Astrocyte (in vitro differentiated cells and primary cell): Measurements from ENCODE around the gene HSD17B8. TPM values are rescaled to one million over a fixed set of nuclear protein-coding genes. Genes with fewer than 3 reads are reported as not detected.

Source experiments
- DNase-seq: peaks from one replicate; pipeline ENCODE4 v3.0.0-alpha.2; 2010; ENCODE audit warnings: low read depth
- FAIRE-seq: peaks from 2 replicates; lab custom pipeline; 2011; peaks lifted over from hg19 to GRCh38; lab: Jason Lieb, UNC
- H2AFZ ChIP-seq: 2 replicates; pipeline ENCODE4 v1.6.0; 2012; ENCODE audit warnings: low read depth, low read length, inconsistent platforms
- H3K27ac ChIP-seq: 2 replicates; pipeline ENCODE4 v1.5.1; 2011; ENCODE audit warnings: low read depth, low read length, inconsistent platforms
- H3K27me3 ChIP-seq: 2 replicates; pipeline ENCODE4 v1.6.0; 2011; ENCODE audit warnings: low read length, inconsistent platforms; ENCODE audit not compliant: insufficient read depth
- H3K36me3 ChIP-seq: 2 replicates; pipeline ENCODE4 v1.5.1; 2011; ENCODE audit warnings: low read length, inconsistent platforms; ENCODE audit not compliant: insufficient read depth
- H3K4me1 ChIP-seq: 2 replicates; pipeline ENCODE4 v1.5.1; 2011; ENCODE audit warnings: low read length, inconsistent platforms; ENCODE audit not compliant: insufficient read depth
- H3K4me2 ChIP-seq: 2 replicates; pipeline ENCODE4 v1.6.0; 2012; ENCODE audit warnings: low read length, inconsistent platforms
- H3K4me3 ChIP-seq: 2 replicates; pipeline ENCODE4 v1.5.1; 2011; ENCODE audit warnings: low read depth, mild to moderate bottlenecking, low read length, inconsistent platforms; ENCODE audit not compliant: insufficient read depth
- H3K79me2 ChIP-seq: 2 replicates; pipeline ENCODE4 v1.6.0; 2012; ENCODE audit warnings: mild to moderate bottlenecking, low read length, inconsistent platforms; ENCODE audit not compliant: insufficient read depth
- H3K9ac ChIP-seq: 2 replicates; pipeline ENCODE4 v1.6.0; 2012; ENCODE audit warnings: mild to moderate bottlenecking, low read length, inconsistent platforms
- H3K9me3 ChIP-seq: 2 replicates; pipeline ENCODE4 v1.5.1; 2012; ENCODE audit warnings: low read depth, mild to moderate bottlenecking, low read length, inconsistent platforms; ENCODE audit not compliant: insufficient read depth
- H4K20me1 ChIP-seq: 2 replicates; pipeline ENCODE4 v1.6.0; 2012; ENCODE audit warnings: low read length, inconsistent platforms; ENCODE audit not compliant: insufficient read depth
- H3K27ac Mint-ChIP-seq: one replicate; pipeline ENCODE4 v1.8.0; 2021; ENCODE audit warnings: mild to moderate bottlenecking, mixed read lengths; ENCODE audit not compliant: unreplicated experiment
- H3K27me3 Mint-ChIP-seq: one replicate; pipeline ENCODE4 v1.8.0; 2021; ENCODE audit warnings: low read depth, mixed read lengths; ENCODE audit not compliant: unreplicated experiment
- H3K36me3 Mint-ChIP-seq: one replicate; pipeline ENCODE4 v1.8.0; 2021; ENCODE audit warnings: low read depth, mixed read lengths; ENCODE audit not compliant: unreplicated experiment
- H3K4me1 Mint-ChIP-seq: one replicate; pipeline ENCODE4 v1.8.0; 2021; ENCODE audit warnings: low read depth, mixed read lengths; ENCODE audit not compliant: unreplicated experiment
- H3K4me3 Mint-ChIP-seq: one replicate; pipeline ENCODE4 v1.8.0; 2021; ENCODE audit warnings: mild to moderate bottlenecking, moderate library complexity, mixed read lengths; ENCODE audit not compliant: unreplicated experiment
- H3K9me3 Mint-ChIP-seq: one replicate; pipeline ENCODE4 v1.8.0; 2021; ENCODE audit warnings: mild to moderate bottlenecking, mixed read lengths; ENCODE audit not compliant: unreplicated experiment
- CTCF ChIP-seq: IDR thresholded peaks from 2 replicates; pipeline ENCODE4 v1.5.1; 2011; ENCODE audit warnings: low read depth, mild to moderate bottlenecking, inconsistent platforms, low read length, moderate library complexity; ENCODE audit not compliant: insufficient read depth
- EZH2 ChIP-seq: IDR thresholded peaks from 2 replicates; pipeline ENCODE4 v1.6.1; 2012; ENCODE audit warnings: mild to moderate bottlenecking, low read length, inconsistent platforms; ENCODE audit not compliant: insufficient read depth
- total RNA-seq: library from RNA; stranded (reverse); gene quantifications from 2 replicates; pipeline ENCODE4 v1.2.1, GENCODE V29; 2021

Gene HSD17B8
- total RNA-seq, 1 donor from 2014 or later = 2.1 TPM

GRCh38 chr6:33172688-33173534, 31.5 kb upstream of the HSD17B8 start:
- Histone ChIP-seq H3K27me3 (no peaks in the 10 kb centered on the region), H2AFZ (no peak overlapping the region), H3K27ac (no peak overlapping the region), H3K9ac (no peak overlapping the region), H3K36me3 (no peaks in the 10 kb centered on the region), H3K9me3 (no peaks in the 10 kb centered on the region), H3K79me2 (no peaks in the 10 kb centered on the region), H4K20me1 (no peaks in the 10 kb centered on the region), H3K4me2 (no peak overlapping the region), H3K4me1 (no peaks in the 10 kb centered on the region), H3K4me3 (no peak overlapping the region)
- FAIRE-seq (no peak), DNase-seq (peak; percentile 14)
- Mint-ChIP-seq H3K4me3 (no peak overlapping the region), H3K9me3 (no peaks in the 10 kb centered on the region), H3K27ac (no peak overlapping the region), H3K4me1 (no peaks in the 10 kb centered on the region), H3K36me3 (peaks cover 4% of the 10 kb centered on the region), H3K27me3 (peaks cover 46% of the 10 kb centered on the region)
- TF ChIP-seq EZH2 = no peak
- TF ChIP-seq CTCF = peak; percentile 48

- Histone ChIP-seq H2AFZ (no peak overlapping the region), H3K4me1 (no peaks in the 10 kb centered on the region), H3K9me3 (no peaks in the 10 kb centered on the region), H3K79me2 (no peaks in the 10 kb centered on the region), H3K9ac (no peak overlapping the region), H3K27ac (no peak overlapping the region), H3K4me2 (no peak overlapping the region), H4K20me1 (no peaks in the 10 kb centered on the region), H3K4me3 (no peak overlapping the region), H3K36me3 (no peaks in the 10 kb centered on the region), H3K27me3 (no peaks in the 10 kb centered on the region)
- Mint-ChIP-seq H3K4me1 (no peaks in the 10 kb centered on the region), H3K36me3 (peaks cover 7% of the 10 kb centered on the region), H3K27ac (no peak overlapping the region), H3K9me3 (no peaks in the 10 kb centered on the region), H3K27me3 (peaks cover 47% of the 10 kb centered on the region), H3K4me3 (no peak overlapping the region)
- no peak for FAIRE-seq
- no peak for DNase-seq
- TF ChIP-seq CTCF = no peak
- no peak for TF ChIP-seq EZH2
Measured at GRCh38 chr6:33173535-33174180, 30.8 kb upstream of the HSD17B8 start.

- peaks cover 7% of the 10 kb centered on the region for H3K36me3 Mint-ChIP-seq
- no peak overlapping the region for H3K4me3 Mint-ChIP-seq
- Histone ChIP-seq H3K4me3 (no peak overlapping the region), H3K36me3 (no peaks in the 10 kb centered on the region), H3K9ac (no peak overlapping the region), H3K4me2 (no peak overlapping the region), H3K27ac (no peak overlapping the region), H3K79me2 (no peaks in the 10 kb centered on the region), H3K27me3 (no peaks in the 10 kb centered on the region), H4K20me1 (no peaks in the 10 kb centered on the region), H2AFZ (no peak overlapping the region), H3K4me1 (no peaks in the 10 kb centered on the region), H3K9me3 (no peaks in the 10 kb centered on the region)
- H3K4me1 Mint-ChIP-seq = no peaks in the 10 kb centered on the region
- FAIRE-seq = no peak
- no peak overlapping the region for H3K27ac Mint-ChIP-seq
- no peak for DNase-seq
- H3K9me3 Mint-ChIP-seq = no peaks in the 10 kb centered on the region
- no peak for TF ChIP-seq EZH2
- no peak for TF ChIP-seq CTCF
- peaks cover 41% of the 10 kb centered on the region for H3K27me3 Mint-ChIP-seq
Measured at GRCh38 chr6:33174784-33175183, 29.7 kb upstream of the HSD17B8 start.
